Measurements from ENCODE around the gene LRRC14B.

DNA sequence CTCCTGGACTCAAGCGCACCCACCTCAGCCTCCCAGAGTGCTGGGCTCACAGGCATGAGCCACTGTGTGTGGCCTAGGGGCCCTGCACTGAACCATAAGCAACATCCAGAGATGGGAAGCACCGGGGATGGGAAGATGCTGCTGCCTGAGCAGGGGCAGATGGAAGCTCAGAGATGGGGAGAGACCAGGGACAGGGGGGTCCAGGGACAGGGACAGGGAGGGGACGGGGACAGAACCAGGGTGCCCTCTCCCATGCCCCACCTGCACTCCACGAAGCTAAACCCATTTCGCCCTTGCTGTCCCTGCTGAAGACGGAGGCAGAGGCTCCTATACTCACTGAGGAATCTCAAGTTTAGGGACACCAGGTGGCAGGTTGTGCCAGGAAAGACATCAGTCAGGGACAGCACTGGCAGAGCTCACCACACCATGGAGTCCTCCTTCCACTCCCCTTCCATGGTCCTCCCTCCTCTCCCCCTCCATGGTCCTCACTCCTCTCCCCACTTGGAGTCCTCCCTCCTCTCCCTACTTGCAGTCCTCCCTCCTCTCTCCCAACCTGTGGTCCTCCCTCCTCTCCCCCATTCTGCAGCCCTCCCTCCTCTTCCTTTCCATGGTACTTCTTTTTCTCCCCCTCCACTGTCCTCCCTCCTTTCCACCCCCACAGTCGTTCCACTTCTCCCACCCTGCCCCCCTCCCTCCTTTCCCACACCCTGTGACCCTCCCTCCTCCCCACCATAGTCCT is 45.5 kb upstream of the LRRC14B start:
- TF ChIP-seq, protein P1, sequence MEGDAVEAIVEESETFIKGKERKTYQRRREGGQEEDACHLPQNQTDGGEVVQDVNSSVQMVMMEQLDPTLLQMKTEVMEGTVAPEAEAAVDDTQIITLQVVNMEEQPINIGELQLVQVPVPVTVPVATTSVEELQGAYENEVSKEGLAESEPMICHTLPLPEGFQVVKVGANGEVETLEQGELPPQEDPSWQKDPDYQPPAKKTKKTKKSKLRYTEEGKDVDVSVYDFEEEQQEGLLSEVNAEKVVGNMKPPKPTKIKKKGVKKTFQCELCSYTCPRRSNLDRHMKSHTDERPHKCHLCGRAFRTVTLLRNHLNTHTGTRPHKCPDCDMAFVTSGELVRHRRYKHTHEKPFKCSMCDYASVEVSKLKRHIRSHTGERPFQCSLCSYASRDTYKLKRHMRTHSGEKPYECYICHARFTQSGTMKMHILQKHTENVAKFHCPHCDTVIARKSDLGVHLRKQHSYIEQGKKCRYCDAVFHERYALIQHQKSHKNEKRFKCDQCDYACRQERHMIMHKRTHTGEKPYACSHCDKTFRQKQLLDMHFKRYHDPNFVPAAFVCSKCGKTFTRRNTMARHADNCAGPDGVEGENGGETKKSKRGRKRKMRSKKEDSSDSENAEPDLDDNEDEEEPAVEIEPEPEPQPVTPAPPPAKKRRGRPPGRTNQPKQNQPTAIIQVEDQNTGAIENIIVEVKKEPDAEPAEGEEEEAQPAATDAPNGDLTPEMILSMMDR (IDR thresholded peaks at IDR 0.05): no peak
- TF ChIP-seq POLR2A (IDR thresholded peaks at IDR 0.05): no peak

Data from right lobe of liver (tissue), 4 donors.